GM12801 (cell line): Measurements from ENCODE around the gene ODAD4.

Source experiments
- CTCF ChIP-seq: IDR thresholded peaks from one replicate; pipeline ENCODE4 v1.5.1; 2011; ENCODE audit warnings: control low read depth; ENCODE audit not compliant: insufficient read length; ENCODE audit errors: extremely low read depth

Gene ODAD4

DNA sequence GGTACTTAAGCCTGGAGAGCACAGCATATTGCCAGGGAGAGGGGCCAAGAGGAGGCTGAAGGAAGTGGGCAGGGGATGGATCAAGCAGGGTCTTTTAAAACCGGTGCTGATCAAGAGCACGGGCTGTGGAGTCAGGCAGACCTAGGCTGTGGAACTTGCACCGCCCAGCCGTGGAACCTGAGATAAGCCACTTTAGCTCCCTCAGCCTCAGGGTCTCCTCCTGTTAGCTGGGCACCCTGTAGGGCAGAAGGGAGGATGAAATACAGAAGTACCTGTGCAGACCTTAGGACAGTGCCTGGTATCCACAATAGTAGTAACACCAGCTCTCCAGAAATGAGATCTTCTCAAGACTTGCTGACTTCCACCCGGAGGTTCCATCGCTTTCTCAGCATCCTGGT, 9.3 kb downstream of the ODAD4 start:
- TF ChIP-seq CTCF = no peak

DNA sequence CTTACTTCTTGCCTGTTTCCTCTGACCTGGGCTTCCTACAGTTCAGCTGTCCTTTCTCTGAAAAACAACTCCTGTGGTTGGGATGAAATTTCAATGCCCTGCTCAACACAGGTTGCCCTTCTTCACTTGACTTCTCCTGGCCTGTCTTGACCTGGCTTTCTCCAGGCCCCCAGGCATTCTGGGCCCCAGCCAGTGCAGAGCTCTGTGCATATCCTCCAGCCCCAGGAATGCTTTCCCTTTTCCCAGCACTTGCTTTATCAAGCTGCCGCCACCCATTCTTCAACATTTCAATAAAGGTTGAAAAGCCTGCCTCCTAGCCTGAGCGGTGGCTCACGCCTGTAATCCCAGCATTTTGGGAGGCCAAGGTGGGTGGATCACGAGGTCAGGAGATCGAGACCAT, 10.8 kb downstream of the ODAD4 start:
- TF ChIP-seq CTCF = no peak

DNA sequence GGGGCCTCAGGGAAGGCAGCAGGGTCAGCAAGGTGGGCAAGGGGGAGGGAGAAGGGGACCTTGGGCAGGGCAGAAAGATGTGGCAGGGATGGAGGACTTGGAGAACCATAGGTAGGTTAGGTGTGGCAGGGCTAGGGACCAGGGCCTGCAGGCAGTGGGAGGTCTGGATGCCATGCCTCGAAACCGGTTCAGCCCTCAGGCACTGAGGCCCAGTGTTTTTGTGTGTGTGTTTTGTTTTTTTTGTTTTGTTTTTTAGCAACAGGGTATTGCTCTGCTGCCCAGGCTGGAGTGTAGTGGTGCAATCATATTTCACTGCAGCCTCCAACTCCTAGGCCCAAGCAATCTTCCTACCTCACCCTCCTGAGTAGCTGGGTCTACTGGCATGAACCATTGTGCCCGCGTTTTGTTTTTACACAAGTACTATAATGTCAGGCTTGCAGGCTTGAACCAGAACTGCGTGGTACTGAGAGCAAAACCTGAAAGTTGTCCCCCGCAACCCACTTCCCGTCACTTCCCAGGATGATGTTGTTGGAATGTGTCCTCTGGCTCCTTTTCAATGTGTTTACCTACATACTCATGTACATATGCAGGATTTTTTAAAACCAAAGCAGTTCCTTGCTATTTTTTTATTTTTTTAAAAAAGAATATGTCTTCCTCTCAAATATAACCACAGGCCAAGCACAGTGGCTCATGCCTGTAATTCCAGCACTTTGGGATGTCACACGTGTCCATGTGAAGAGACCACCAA, 12.4 kb downstream of the ODAD4 start:
- no peak for TF ChIP-seq CTCF

DNA sequence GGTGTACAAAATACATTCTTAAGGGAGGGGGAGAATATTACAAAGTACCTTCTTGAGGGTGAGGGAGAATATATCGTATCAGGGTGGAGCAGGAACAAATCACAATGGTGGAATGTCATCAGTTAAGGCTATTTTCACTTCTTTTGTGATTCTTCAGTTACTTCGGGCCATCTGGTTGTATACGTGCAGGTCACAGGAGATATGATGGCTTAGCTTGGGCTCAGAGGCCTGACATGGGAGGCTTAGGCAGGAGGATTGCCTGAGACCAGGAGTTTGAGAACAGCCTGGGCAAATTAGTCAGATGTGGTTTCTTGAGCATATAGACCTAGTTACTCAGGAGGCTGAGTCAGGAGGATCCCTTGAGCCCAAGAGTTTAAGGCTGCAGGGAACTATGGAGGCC, 13.1 kb downstream of the ODAD4 start:
- TF ChIP-seq CTCF = no peak

DNA sequence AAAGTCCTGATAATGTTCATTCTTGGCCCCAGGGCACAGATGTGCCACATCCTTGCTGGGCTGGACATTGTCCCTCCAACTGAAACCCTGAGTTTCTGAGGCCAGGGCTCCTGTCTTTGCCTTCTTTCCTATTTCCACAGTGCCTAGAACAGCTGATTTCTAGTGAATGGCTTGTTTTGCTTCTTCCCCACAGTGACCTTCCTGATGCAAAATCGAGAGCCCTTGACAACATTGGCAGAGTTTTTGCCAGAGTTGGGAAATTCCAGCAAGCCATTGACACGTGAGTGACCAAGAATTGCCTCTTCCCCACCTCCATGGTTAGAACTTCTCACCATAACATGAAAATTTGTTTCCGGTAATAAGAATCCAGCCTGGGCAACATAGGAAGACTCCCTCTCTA, 14.5 kb downstream of the ODAD4 start:
- no peak for TF ChIP-seq CTCF

DNA sequence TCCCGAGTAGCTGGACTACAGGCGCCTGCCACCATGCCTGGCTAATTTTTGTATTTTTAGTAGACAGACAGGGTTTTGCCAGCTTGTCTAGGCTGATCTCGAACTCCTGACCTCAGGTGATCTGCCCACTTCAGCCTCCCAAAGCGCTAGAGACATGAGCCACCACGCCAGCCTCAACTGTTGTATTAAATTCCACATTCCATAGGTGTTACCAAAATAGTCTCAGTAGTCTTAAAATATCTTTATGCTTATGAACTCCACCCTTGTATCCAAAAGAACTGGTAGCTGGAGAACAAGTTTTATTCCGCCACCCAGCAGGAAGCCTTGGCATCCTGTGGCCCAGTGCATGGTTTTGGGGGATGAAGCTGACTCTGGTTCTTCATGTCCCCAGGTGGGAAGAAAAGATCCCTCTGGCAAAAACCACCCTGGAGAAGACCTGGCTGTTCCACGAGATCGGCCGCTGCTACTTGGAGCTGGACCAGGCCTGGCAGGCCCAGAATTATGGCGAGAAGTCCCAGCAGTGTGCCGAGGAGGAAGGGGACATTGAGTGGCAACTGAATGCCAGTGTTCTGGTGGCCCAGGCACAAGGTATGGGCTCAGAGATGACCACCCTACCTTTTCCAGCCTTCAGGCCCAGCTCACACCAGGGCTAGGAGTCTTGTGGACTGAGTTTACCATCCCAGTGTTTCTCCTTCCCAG, 18.5 kb downstream of the ODAD4 start:
- no peak for TF ChIP-seq CTCF

DNA sequence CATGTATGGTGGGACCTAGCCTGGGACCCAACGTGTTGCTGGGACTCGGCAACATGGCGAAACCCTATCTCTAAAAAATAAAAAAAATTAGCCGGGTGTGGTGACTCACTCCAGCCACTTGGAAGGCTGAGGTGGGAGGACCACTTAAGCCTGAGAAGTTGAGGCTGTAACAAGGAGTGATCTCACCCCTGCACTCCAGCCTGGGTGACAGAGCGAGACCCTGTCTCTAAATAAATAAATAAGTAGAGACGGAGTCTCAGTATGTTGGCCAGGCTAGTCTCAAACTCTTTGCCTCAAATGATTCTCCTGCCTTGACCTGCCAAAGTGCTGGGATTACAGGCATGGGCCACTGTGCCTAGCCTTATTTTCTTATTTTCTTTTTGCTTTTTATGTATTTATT, 26.1 kb downstream of the ODAD4 start:
- TF ChIP-seq CTCF = no peak
